Measurements from ENCODE around the gene AP3D1. TPM values are rescaled to one million over a fixed set of nuclear protein-coding genes. Genes with fewer than 3 reads are reported as not detected.

The AP3D1 gene
- 193 and 322 TPM in 2 replicates for total RNA-seq

GRCh38 chr19:2151339-2152229 is at the start of gene AP3D1:
Gene AP3D1 (minus strand): TSS chr19:2151566. CDS start chr19:2151334, 232 bp downstream.

GRCh38 chr19:2096480-2097202 is 54.7 kb downstream of the AP3D1 start, which contains the start of gene IZUMO4:
Gene IZUMO4 (plus strand): TSS chr19:2096915. CDS start chr19:2096946, 31 bp downstream.

GRCh38 chr19:2096034-2096479 is 55.3 kb downstream of the AP3D1 start, which contains the start of gene MOB3A:
Gene MOB3A (minus strand): TSS chr19:2096326. CDS start chr19:2078560, 17,766 bp downstream.

GRCh38 chr19:2050991-2051772 is 100.2 kb downstream of the AP3D1 start, which contains the start of gene MKNK2:
Gene MKNK2 (minus strand): TSS chr19:2051244. CDS start chr19:2050851, 393 bp downstream.

Other genes starting within 250 kb of the AP3D1 start
- gene ADAT3, start 246.2 kb downstream of the AP3D1 start, total RNA-seq = 5.7 and 6.4 TPM in 2 replicates
- 71.4 and 82.7 TPM in 2 replicates for gene SCAMP4, start 246.2 kb downstream of the AP3D1 start, total RNA-seq
- 87.3 and 112 TPM in 2 replicates for gene CSNK1G2, start 210.4 kb downstream of the AP3D1 start, total RNA-seq
- gene BTBD2, start 135.9 kb downstream of the AP3D1 start, total RNA-seq = 58.4 and 58.6 TPM in 2 replicates
- 49.7 and 222 TPM in 2 replicates for gene MKNK2, start 100.3 kb downstream of the AP3D1 start, total RNA-seq
- gene MOB3A, start 55.2 kb downstream of the AP3D1 start, total RNA-seq = 23.9 and 60.0 TPM in 2 replicates
- 1.0 and 1.8 TPM in 2 replicates for gene IZUMO4, start 54.7 kb downstream of the AP3D1 start, total RNA-seq
- 7.7 and 17.0 TPM in 2 replicates for gene DOT1L, start 12.4 kb upstream of the AP3D1 start, total RNA-seq
- gene PLEKHJ1, start 84.8 kb upstream of the AP3D1 start, total RNA-seq = 40.9 and 50.4 TPM in 2 replicates
- gene SF3A2, start 85.3 kb upstream of the AP3D1 start, total RNA-seq = 29.9 and 41.4 TPM in 2 replicates
- 0.29 and 1.1 TPM in 2 replicates for gene AMH, start 97.8 kb upstream of the AP3D1 start, total RNA-seq
- gene JSRP1, start 104.9 kb upstream of the AP3D1 start, total RNA-seq = 0.44 TPM in 1 of 2 replicates, not detected in the other
- gene PEAK3, start 130.6 kb upstream of the AP3D1 start, total RNA-seq = not detected in 2 replicates
- gene LINGO3, start 156.6 kb upstream of the AP3D1 start, total RNA-seq = under 0.01 TPM in 1 of 2 replicates, not detected in the other
- gene LSM7, start 177.0 kb upstream of the AP3D1 start, total RNA-seq = 70.0 and 79.5 TPM in 2 replicates
- 39.9 and 40.9 TPM in 2 replicates for gene SPPL2B, start 177.1 kb upstream of the AP3D1 start, total RNA-seq
- gene TMPRSS9, start 208.7 kb upstream of the AP3D1 start, total RNA-seq = not detected in 2 replicates

Data from placental pericyte (primary cell).